ENCODE data around the gene HELZ. TPM values are rescaled to one million over a fixed set of nuclear protein-coding genes. Genes with fewer than 3 reads are reported as not detected.
A peak's percentile ranks its signal among the peaks of the same experiment; 100 is the strongest.

Gene HELZ
- total RNA-seq, 1 experiment from 2014 or later = 49.8 TPM

DNA sequence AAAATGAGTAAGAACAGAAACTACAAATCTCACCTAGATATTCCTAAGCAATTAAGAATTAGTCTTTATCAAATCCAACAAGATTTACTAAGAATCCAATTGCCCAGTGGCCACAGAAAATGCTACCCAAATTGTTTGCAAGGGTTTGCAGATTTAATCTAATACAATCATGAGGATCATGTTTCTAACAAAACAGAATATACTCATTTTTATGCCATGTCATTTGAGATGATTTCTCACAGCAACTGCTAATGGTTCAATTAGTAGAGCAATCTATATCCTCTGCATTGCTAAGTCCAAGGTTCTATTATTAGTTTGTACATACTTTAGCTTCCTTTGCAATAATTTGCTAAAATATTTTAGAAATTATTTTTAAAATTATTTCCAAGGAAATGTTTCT lies 41.2 kb downstream of the HELZ start:
- Histone ChIP-seq H3K4ac (ENCODE audit: low read depth, low read length) (no peak overlapping the region), H3K79me2 (ENCODE audit: insufficient read depth, low read length) (no peaks in the 10 kb centered on the region), H3K79me1 (ENCODE audit: insufficient read depth, low read depth, low read length, poor library complexity, severe bottlenecking) (no peaks in the 10 kb centered on the region), H4K8ac (replicated peaks; ENCODE audit: insufficient read length, low read depth, low read length) (no peak overlapping the region), H3K56ac (ENCODE audit: insufficient read length, low read depth, low read length) (no peak overlapping the region), H3K9ac (ENCODE audit: extremely low read depth, insufficient read length, low read length) (no peak overlapping the region), H3K18ac (ENCODE audit: insufficient read length, low read depth, low read length) (no peak overlapping the region), H2BK12ac (ENCODE audit: insufficient read length, low read depth, low read length) (no peak overlapping the region), H2BK20ac (ENCODE audit: low read depth, low read length, poor library complexity, severe bottlenecking) (no peak overlapping the region), H3K9me3 (ENCODE audit: control insufficient read depth, low read depth, low read length) (no peaks in the 10 kb centered on the region), H2AK5ac (ENCODE audit: insufficient read length, low read length) (no peak overlapping the region), H3T11ph (ENCODE audit: low read length) (no peak overlapping the region), H2BK5ac (ENCODE audit: insufficient read length, low read length) (no peak overlapping the region), H3K4me2 (ENCODE audit: insufficient read depth, insufficient read length, low read length) (no peak overlapping the region), H4K5ac (ENCODE audit: insufficient read length, low read depth, low read length) (no peak overlapping the region), H3K23ac (ENCODE audit: insufficient read length, low read depth, low read length) (no peak overlapping the region), H3K23me2 (ENCODE audit: insufficient read length, low read depth, low read length, poor library complexity, severe bottlenecking) (no peaks in the 10 kb centered on the region), H2BK15ac (ENCODE audit: low read depth, low read length) (no peak overlapping the region), H3K27ac (ENCODE audit: insufficient read length, low read depth, low read length) (no peak overlapping the region), H4K20me1 (ENCODE audit: control insufficient read depth, insufficient read depth, insufficient read length) (no peaks in the 10 kb centered on the region), H2AFZ (ENCODE audit: low read length) (no peak overlapping the region), H3K4me1 (ENCODE audit: insufficient read depth, low read length) (no peaks in the 10 kb centered on the region), H3K14ac (ENCODE audit: insufficient read depth, low read length) (no peak overlapping the region), H4K91ac (ENCODE audit: insufficient read length, low read depth, low read length) (no peak overlapping the region), H2BK120ac (ENCODE audit: low read depth, low read length, poor library complexity, severe bottlenecking) (no peak overlapping the region), H3K27me3 (ENCODE audit: insufficient read depth, low read length) (no peaks in the 10 kb centered on the region)
- Mint-ChIP-seq H3K4me1 (no peaks in the 10 kb centered on the region), H3K36me3 (ENCODE audit: insufficient read depth in 1 of 3, low read depth in 3 of 3) (peaks cover 16 to 29% (median 29%) of the 10 kb centered on the region in 3 experiments; a peak in 6 of 7 replicates), H3K27ac (0 out of 7 replicates have a peak overlapping the region, but pooled peaks of 1 of the 3 experiments have one; percentile 28), H3K9me3 (no peaks in the 10 kb centered on the region), H3K27me3 (ENCODE audit: low read depth) (no peaks in the 10 kb centered on the region), H3K4me3 (no peak overlapping the region)
- no peak for DNase-seq
- no peak for TF ChIP-seq CTCF (conservative IDR thresholded peaks at IDR 0.05)

Measured in H9 (cell line).